SK-N-SH (cell line): Measurements from ENCODE around the gene SIGMAR1. TPM values are rescaled to one million over a fixed set of nuclear protein-coding genes. Genes with fewer than 3 reads are reported as not detected.

Source experiments
- CTCF ChIA-PET: fragments of 300-600, 350-600 bp; formaldehyde crosslinking; extraction: SDS; loops from one replicate; lab custom pipeline; 2021; lab: Yijun Ruan, JAX
- POLR2A ChIA-PET: fragments of 350-600 bp; sonication (Branson Sonifier 250); formaldehyde crosslinking; extraction: SDS; loops from one replicate; lab custom pipeline; 2020; ENCODE audit warnings: antibody characterized with exemption, inconsistent platforms; lab: Yijun Ruan, JAX
- DNase-seq: peaks from one replicate; pipeline ENCODE4 v3.0.0; 2012
- H2AFZ ChIP-seq: fragments of 200-600 bp; sonication (generic); 2 replicates; pipeline ENCODE4 v1.8.1; 2016; ENCODE audit warnings: antibody characterized with exemption, mild to moderate bottlenecking, low read depth
- H3F3A ChIP-seq: fragments of 200-600 bp; sonication (generic); replicated peaks from 2 replicates; pipeline ENCODE3; 2016; ENCODE audit warnings: antibody characterized with exemption, mild to moderate bottlenecking; ENCODE audit not compliant: insufficient read depth
- H3K27ac ChIP-seq, 2 experiments: fragments of 200-500 bp in 1 of 2; fragments of 200-600 bp in 1 of 2; sonication (Bioruptor generic) in 1 of 2; sonication (generic), shearing (Covaris generic) in 1 of 2; 2 replicates each; pipeline versions ENCODE4 v1.5.1 to v1.6.1; 2014 to 2016; ENCODE audit warnings: low read depth in 2 of 2, inconsistent platforms in 1 of 2, low read length in 1 of 2, mild to moderate bottlenecking in 1 of 2, mixed read lengths in 1 of 2
- H3K27me3 ChIP-seq: fragments of 200-600 bp; sonication (generic), shearing (Covaris generic); 2 replicates; pipeline ENCODE4 v1.6.1; 2016; ENCODE audit warnings: mixed run types; ENCODE audit not compliant: insufficient read depth
- H3K36me3 ChIP-seq, 2 experiments: fragments of 200-500 bp in 1 of 2; fragments of 200-600 bp in 1 of 2; sonication (Bioruptor generic) in 1 of 2; sonication (generic) in 1 of 2; replicated peaks in 1 of 2; 2 replicates each; pipeline versions ENCODE3 to v1.5.1; 2014 to 2016; ENCODE audit warnings: low read length in 1 of 2, mild to moderate bottlenecking in 1 of 2; ENCODE audit not compliant: insufficient read depth in 2 of 2, control insufficient read depth in 1 of 2
- H3K4me1 ChIP-seq, 2 experiments: fragments of 200-500 bp in 1 of 2; fragments of 200-600 bp in 1 of 2; sonication (Bioruptor generic) in 1 of 2; sonication (generic), shearing (Covaris generic) in 1 of 2; 2 replicates each; pipeline versions ENCODE4 v1.5.1 to v1.6.1; 2014 to 2016; ENCODE audit warnings: low read depth in 1 of 2, low read length in 1 of 2, mixed run types in 1 of 2; ENCODE audit not compliant: insufficient read depth in 2 of 2, control insufficient read depth in 1 of 2
- H3K4me2 ChIP-seq: fragments of 200-600 bp; sonication (generic), shearing (Covaris generic); 2 replicates; pipeline ENCODE4 v1.6.1; 2017; ENCODE audit warnings: mixed run types
- H3K4me3 ChIP-seq, 2 experiments: fragments of 200-500 bp in 1 of 2; fragments of 200-600 bp in 1 of 2; sonication (Bioruptor generic) in 1 of 2; sonication (generic), shearing (Covaris generic) in 1 of 2; 2 replicates each; pipeline versions ENCODE4 v1.5.1 to v1.8.1; 2014 to 2016; ENCODE audit warnings: low read depth in 2 of 2, inconsistent platforms in 1 of 2, low read length in 1 of 2, mild to moderate bottlenecking in 1 of 2, mixed read lengths in 1 of 2, moderate library complexity in 1 of 2
- H3K79me2 ChIP-seq: fragments of 200-600 bp; sonication (generic); 2 replicates; pipeline ENCODE4 v1.8.1; 2017; ENCODE audit warnings: mild to moderate bottlenecking; ENCODE audit not compliant: insufficient read depth
- H3K9ac ChIP-seq: fragments of 200-600 bp; sonication (generic); 2 replicates; pipeline ENCODE4 v1.6.1; 2017; ENCODE audit warnings: mixed run types
- H3K9me2 ChIP-seq: fragments of 200-600 bp; sonication (generic); 2 replicates; pipeline ENCODE4 v1.6.1; 2017; ENCODE audit warnings: mixed run types
- H3K9me3 ChIP-seq: fragments of 200-600 bp; sonication (generic); 2 replicates; pipeline ENCODE4 v1.6.1; 2017; ENCODE audit warnings: mixed run types, mild to moderate bottlenecking, moderate library complexity
- H4K20me1 ChIP-seq: fragments of 200-600 bp; sonication (generic); 2 replicates; pipeline ENCODE4 v1.6.1; 2017; ENCODE audit warnings: mild to moderate bottlenecking, mixed run types; ENCODE audit not compliant: insufficient read depth
- CHD2 ChIP-seq: fragments of 150-350 bp; IDR thresholded peaks from 2 replicates; pipeline ENCODE4 v1.6.1; 2018; ENCODE audit warnings: low read length; ENCODE audit not compliant: partially characterized antibody
- ELF1 ChIP-seq: IDR thresholded peaks from 2 replicates; pipeline ENCODE4 v1.4.0; 2012
- GABPA ChIP-seq: IDR thresholded peaks from 2 replicates; pipeline ENCODE4 v1.4.0; 2012; ENCODE audit warnings: low read depth, mild to moderate bottlenecking
- GATA2 ChIP-seq: sonication (generic); formaldehyde crosslinking; IDR thresholded peaks from 2 replicates; pipeline ENCODE4 v1.5.0; 2020; ENCODE audit warnings: mild to moderate bottlenecking, missing genetic modification reagents
- MEF2A ChIP-seq: IDR thresholded peaks from 2 replicates; pipeline ENCODE4 v1.4.0; 2012; ENCODE audit warnings: low read depth, borderline replicate concordance
- MXI1 ChIP-seq: IDR thresholded peaks from 2 replicates; pipeline ENCODE4 v1.6.1; 2012; ENCODE audit warnings: mild to moderate bottlenecking, low read depth, low read length, improper control_type of control experiment
- NFIC ChIP-seq: IDR thresholded peaks from 2 replicates; pipeline ENCODE4 v1.4.0; 2012; ENCODE audit warnings: borderline replicate concordance
- NRF1 ChIP-seq: IDR thresholded peaks from 2 replicates; pipeline ENCODE4 v1.6.1; 2012; ENCODE audit warnings: low read depth, mild to moderate bottlenecking, low read length
- POLR2AphosphoS5 ChIP-seq: IDR thresholded peaks from 2 replicates; pipeline ENCODE4 v1.6.1; 2012; ENCODE audit warnings: low read depth, low read length
- RCOR1 ChIP-seq: fragments of 150-350 bp; IDR thresholded peaks from 2 replicates; pipeline ENCODE4 v1.6.1; 2017; ENCODE audit warnings: antibody characterized with exemption, low read length
- REST ChIP-seq: IDR thresholded peaks from 2 replicates; pipeline ENCODE4 v1.6.1; 2012; ENCODE audit warnings: mild to moderate bottlenecking, low read depth, low read length, moderate library complexity
- RFX5 ChIP-seq: IDR thresholded peaks from 2 replicates; pipeline ENCODE4 v1.6.1; 2012; ENCODE audit warnings: mild to moderate bottlenecking, improper control_type of control experiment, low read length
- RXRA ChIP-seq: IDR thresholded peaks from 2 replicates; pipeline ENCODE4 v1.4.0; 2012; ENCODE audit warnings: low read depth, mild to moderate bottlenecking, borderline replicate concordance
- SIN3A ChIP-seq: IDR thresholded peaks from 2 replicates; pipeline ENCODE4 v1.6.1; 2012; ENCODE audit warnings: low read depth, mild to moderate bottlenecking, low read length, moderate library complexity, borderline replicate concordance
- SMC3 ChIP-seq: IDR thresholded peaks from 2 replicates; pipeline ENCODE4 v1.6.1; 2012; ENCODE audit warnings: low read depth, low read length, improper control_type of control experiment
- USF2 ChIP-seq: fragments of 150-350 bp; IDR thresholded peaks from 2 replicates; pipeline ENCODE4 v1.6.1; 2017; ENCODE audit warnings: antibody characterized with exemption, low read length, low read depth, borderline replicate concordance
- YY1 ChIP-seq: IDR thresholded peaks from 2 replicates; pipeline ENCODE4 v1.4.0; 2012; ENCODE audit warnings: low read depth, mild to moderate bottlenecking
- ZBTB33 ChIP-seq: IDR thresholded peaks from 2 replicates; pipeline ENCODE4 v1.4.0; 2012; ENCODE audit warnings: low read depth, borderline replicate concordance
- WGBS: methylation state at CpG from one replicate; pipeline ENCODE4 v1.1.6; 2017; ENCODE audit warnings: low lambda C conversion rate; 5-methylcytosine and 5-hydroxymethylcytosine counted together
- polyA plus RNA-seq, 3 experiments: library from polyadenylated mRNA; depleted of rRNA; stranded (reverse); fragments of >200 nt; gene quantifications; 2 replicates each; pipeline ENCODE4 v1.2.3, GENCODE V29; 2012
- TF ChIP-seq, protein P1 (sequence below): fragments of 150-350 bp; IDR thresholded peaks from 2 replicates; pipeline ENCODE4 v1.6.1; 2016; ENCODE audit warnings: mild to moderate bottlenecking, low read depth, low read length
- TF ChIP-seq, protein P2 (sequence below): IDR thresholded peaks from 2 replicates; pipeline ENCODE4 v1.4.0; 2012; ENCODE audit warnings: low read depth, borderline replicate concordance
- TF ChIP-seq, protein P3 (sequence below): IDR thresholded peaks from 2 replicates; pipeline ENCODE4; 2012

The SIGMAR1 gene
- polyA plus RNA-seq, 1 of the 3 experiments (the other 2 are of a cell fraction), result 79.0 TPM

- Histone ChIP-seq H3K4me2 (peak within 1 kb of the TSS; percentile 96), H3K9me3 (no peaks in the 10 kb centered on the region), H3K4me1 (peaks cover 3 to 47% of the 10 kb centered on the region in 2 experiments; a peak in 2 of 4 replicates), H3K9me2 (no peaks in the 10 kb centered on the region), H4K20me1 (no peaks in the 10 kb centered on the region), H3K36me3 (peaks cover 13 to 19% of the 10 kb centered on the region in 2 experiments), H2AFZ (peak within 1 kb of the TSS; percentile 96), H3K27me3 (no peaks in the 10 kb centered on the region), H3K9ac (peak within 1 kb of the TSS; percentile 82), H3K4me3 (peak within 1 kb of the TSS; percentile 77 to 84), H3K27ac (peak within 1 kb of the TSS; percentile 66 to 95), H3K79me2 (peaks cover 14% of the 10 kb centered on the region; the same call in 1 of the 2 replicates), H3F3A (peaks cover 9% of the 10 kb centered on the region)
- peak; percentile 97 for DNase-seq
- POLR2A ChIA-PET, result interaction anchor here (0.6 to 1.9 kb wide), 6 partner anchors 9 to 346 kb away, joined by 3 to 22 read pairs (median 3); partner anchors contain the start of gene SIGMAR1
- 14% methylated on average over 17 of the region's 43 CpGs for WGBS
- CTCF ChIA-PET, result interaction anchor here (0.7 to 14.1 kb wide), 18 partner anchors 9 to 242 kb away, joined by 3 to 152 read pairs (median 5); partner anchors contain the start of genes ARID3C, CCL27 and SIGMAR1
- TF ChIP-seq, protein P1, sequence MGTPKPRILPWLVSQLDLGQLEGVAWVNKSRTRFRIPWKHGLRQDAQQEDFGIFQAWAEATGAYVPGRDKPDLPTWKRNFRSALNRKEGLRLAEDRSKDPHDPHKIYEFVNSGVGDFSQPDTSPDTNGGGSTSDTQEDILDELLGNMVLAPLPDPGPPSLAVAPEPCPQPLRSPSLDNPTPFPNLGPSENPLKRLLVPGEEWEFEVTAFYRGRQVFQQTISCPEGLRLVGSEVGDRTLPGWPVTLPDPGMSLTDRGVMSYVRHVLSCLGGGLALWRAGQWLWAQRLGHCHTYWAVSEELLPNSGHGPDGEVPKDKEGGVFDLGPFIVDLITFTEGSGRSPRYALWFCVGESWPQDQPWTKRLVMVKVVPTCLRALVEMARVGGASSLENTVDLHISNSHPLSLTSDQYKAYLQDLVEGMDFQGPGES, result peak; percentile 17; the same call in 1 of the 2 replicates
- TF ChIP-seq POLR2AphosphoS5 (peak; percentile 71; the same call in 1 of the 2 replicates), CHD2 (no peak), NRF1 (no peak), YY1 (peak; percentile 57), SIN3A (no peak), GATA2 (CRISPR knock-in tag) (no peak), ZBTB33 (no peak), ELF1 (no peak), MXI1 (peak; percentile 35; the same call in 1 of the 2 replicates), RXRA (no peak), GABPA (no peak; the same call in 1 of the 2 replicates), SMC3 (peak; percentile 5; the same call in 1 of the 2 replicates), NFIC (peak; percentile 74), RFX5 (no peak), REST (no peak), RCOR1 (0 out of 2 replicates have a peak, but pooled peaks have one; percentile 24), MEF2A (no peak), USF2 (peak; percentile 90)
- TF ChIP-seq, protein P2, sequence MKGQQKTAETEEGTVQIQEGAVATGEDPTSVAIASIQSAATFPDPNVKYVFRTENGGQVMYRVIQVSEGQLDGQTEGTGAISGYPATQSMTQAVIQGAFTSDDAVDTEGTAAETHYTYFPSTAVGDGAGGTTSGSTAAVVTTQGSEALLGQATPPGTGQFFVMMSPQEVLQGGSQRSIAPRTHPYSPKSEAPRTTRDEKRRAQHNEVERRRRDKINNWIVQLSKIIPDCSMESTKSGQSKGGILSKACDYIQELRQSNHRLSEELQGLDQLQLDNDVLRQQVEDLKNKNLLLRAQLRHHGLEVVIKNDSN, result peak; percentile 98
- TF ChIP-seq, protein P3, sequence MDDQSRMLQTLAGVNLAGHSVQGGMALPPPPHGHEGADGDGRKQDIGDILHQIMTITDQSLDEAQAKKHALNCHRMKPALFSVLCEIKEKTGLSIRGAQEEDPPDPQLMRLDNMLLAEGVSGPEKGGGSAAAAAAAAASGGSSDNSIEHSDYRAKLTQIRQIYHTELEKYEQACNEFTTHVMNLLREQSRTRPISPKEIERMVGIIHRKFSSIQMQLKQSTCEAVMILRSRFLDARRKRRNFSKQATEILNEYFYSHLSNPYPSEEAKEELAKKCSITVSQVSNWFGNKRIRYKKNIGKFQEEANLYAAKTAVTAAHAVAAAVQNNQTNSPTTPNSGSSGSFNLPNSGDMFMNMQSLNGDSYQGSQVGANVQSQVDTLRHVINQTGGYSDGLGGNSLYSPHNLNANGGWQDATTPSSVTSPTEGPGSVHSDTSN, result peak; percentile 60
Measured at GRCh38 chr9:34646211-34647083, 8.9 kb upstream of the SIGMAR1 start, which contains the start of gene GALT. GALT (plus strand) TSS chr9:34646675; CDS start chr9:34646705, 30 bp downstream.
